NCI-H345 treated with DMSO at 0.1 percent for 48 hours (cell line): ENCODE results near the gene MATK.

Experiments
- DNase-seq: peaks from one replicate; lab custom pipeline; 2025; ENCODE audit not compliant: unreplicated experiment; lab: John Stamatoyannopoulos, UW

The MATK gene, protein sequence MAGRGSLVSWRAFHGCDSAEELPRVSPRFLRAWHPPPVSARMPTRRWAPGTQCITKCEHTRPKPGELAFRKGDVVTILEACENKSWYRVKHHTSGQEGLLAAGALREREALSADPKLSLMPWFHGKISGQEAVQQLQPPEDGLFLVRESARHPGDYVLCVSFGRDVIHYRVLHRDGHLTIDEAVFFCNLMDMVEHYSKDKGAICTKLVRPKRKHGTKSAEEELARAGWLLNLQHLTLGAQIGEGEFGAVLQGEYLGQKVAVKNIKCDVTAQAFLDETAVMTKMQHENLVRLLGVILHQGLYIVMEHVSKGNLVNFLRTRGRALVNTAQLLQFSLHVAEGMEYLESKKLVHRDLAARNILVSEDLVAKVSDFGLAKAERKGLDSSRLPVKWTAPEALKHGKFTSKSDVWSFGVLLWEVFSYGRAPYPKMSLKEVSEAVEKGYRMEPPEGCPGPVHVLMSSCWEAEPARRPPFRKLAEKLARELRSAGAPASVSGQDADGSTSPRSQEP

GRCh38 chr19:3785938-3786824, at the start of gene MATK:
TSS of gene MATK (minus strand) at chr19:3786381. CDS start at chr19:3785135, 1,246 bp downstream.
- no peak for DNase-seq

DNA sequence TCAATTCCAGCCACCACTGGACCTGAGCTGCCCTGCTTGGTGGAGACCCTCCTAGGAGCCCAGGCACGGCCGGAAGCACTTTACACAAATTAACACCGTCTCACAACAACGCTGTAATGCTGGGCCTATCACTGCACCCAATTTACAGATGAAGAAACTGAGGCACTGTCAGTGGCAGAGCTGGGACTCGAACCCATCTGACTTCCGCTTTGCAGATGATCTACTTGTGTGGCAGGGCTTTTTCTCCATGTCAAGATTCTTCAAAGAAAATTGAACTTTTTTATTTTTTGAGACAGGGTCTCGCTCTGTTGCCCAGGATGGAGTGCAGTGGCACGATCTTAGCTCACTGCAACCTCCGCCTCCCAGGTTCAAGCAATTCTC, 48.9 kb upstream of the MATK start:
- DNase-seq: no peak

DNA sequence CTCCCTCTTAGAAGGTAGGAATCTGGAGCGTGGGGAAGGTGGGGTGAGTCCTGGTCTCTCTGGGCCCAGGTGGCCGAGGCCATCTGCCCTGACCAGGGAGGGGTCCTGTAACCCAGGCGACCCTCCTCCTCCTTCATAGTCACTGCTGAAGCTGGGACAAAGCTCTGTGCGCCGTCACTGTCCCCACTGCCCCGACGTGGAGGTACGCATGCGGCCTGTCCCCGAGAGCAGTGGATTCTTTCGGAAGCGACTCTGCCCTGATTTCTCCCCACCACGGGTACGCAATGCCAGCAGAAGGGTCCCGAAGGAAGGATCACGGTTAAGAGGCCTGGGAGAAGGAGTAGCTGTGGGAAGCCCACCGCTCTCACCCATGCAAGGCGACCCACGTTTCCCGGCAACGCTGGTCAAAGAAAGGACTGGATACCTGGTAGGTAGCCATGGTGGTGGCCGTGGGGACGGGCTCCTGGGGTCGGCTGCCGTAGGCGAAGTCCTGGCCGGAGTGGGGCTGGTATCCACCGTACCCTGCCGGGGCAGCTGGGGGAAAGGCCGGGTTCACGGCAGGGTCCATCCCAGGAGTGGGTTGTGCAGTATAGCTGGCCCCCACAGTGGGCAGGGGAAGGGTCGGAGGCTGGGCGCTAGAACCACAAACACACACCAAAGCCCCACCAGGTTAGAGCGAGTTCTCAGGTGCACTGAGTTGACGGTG, 48.3 kb upstream of the MATK start:
- no peak for DNase-seq

GRCh38 chr19:3833578-3834348, 47.6 kb upstream of the MATK start:
- DNase-seq: no peak

DNA sequence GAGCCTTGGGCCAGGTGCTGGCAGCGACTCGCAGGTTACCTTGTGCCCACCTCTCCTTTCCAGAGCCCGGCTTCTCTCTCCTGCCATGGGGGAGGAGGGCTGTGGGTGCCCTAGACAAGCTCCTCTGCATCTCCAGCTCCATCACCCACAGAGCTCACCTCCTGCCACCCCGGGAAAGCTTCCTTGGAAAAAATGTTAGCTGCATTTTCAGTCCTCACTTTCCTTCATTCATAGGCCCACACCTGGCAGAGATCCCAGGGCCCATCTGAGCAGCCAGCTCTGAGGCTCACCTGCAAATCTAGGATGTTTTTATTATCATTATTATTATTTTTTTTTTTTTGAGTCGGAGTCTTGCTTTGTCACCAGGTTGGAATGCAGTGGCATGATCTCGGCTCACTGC, 45.8 kb upstream of the MATK start:
- DNase-seq: no peak

GRCh38 chr19:3831601-3832000, 45.4 kb upstream of the MATK start:
- DNase-seq: no peak

- DNase-seq: no peak
Observed at GRCh38 chr19:3830621-3831589, 44.7 kb upstream of the MATK start.

- DNase-seq: no peak
Observed at GRCh38 chr19:3827306-3827705, 41.1 kb upstream of the MATK start.

DNA sequence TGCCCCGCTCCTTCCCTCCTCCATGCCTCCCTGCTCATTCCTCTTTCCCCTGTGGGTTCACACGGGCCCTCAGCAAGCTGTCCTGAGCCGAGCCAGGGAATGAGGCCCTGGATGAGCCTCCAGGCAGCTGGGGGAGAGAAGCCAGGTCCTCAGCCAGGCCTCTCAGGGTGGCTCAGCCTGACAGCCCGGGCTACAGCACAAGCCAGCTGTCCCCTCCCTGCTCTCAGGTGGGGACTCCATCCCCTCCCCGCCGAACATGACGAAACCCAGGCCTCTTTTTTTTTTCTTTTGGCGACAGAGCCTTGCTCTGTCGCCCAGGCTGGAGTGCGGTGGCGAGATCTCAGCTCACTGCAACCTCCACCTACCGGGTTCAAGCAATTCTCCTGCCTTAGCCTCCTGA, 40.0 kb upstream of the MATK start:
- DNase-seq: no peak

GRCh38 chr19:3825286-3825956, 39.2 kb upstream of the MATK start:
- no peak for DNase-seq

- DNase-seq: no peak
Observed at GRCh38 chr19:3823350-3823713, 37.2 kb upstream of the MATK start.

DNA sequence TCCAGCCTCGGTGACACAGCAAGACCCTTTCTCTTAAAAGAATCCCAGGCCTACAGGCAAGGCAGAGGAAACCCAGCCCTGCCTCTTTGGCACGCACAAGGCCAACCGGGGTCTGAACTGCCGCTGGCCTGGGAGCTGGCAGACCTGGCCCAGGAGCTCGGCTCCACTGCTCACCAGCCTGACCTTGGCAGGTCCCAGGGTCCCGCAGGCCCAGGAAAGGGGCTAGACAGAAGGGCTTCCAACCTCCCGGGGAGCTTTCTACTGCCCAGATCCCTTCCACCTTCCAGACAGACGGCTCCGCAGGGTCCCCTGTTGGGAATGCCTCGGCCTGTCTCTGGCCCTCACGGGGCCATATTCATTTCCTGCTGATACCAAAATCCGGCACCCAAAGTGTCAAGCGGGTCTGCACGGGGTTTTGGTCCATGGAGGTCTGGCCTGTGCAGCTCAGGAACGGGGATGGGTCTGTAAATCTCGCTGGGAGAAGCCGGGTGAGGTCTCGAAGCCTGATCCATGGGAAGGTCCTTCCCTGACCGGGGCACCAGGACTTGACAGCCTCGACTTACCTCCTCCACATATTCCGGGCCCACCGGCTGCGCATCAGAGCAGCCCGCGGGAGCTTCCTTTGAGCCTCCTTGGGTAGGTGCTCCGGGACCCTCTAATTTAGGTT, 36.6 kb upstream of the MATK start:
- no peak for DNase-seq

DNA sequence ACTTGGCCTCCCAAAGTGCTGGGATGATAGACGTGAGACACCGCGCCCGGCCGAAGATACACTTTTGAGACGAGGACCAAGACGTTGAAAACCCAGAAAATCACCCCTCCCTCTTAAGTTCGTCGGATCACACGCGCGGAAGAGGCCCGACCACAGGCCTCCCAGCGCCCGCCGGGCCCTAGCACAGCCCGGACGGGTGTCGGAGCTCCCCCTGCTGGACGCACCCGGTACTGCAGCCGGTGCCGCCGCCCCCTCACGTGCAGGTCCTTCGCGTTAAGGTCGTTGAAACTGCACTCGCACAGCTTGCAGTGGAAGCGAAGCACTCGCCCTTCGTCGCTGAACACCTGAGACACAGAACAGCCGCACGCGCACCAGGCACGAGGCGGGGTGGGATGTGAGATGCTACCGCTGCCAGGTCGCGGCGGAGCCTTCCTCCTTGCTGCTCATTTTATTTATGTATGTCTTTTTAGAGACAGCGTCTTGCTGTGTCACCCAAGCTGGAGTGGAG, 35.7 kb upstream of the MATK start:
- peak; percentile 2 for DNase-seq

DNA sequence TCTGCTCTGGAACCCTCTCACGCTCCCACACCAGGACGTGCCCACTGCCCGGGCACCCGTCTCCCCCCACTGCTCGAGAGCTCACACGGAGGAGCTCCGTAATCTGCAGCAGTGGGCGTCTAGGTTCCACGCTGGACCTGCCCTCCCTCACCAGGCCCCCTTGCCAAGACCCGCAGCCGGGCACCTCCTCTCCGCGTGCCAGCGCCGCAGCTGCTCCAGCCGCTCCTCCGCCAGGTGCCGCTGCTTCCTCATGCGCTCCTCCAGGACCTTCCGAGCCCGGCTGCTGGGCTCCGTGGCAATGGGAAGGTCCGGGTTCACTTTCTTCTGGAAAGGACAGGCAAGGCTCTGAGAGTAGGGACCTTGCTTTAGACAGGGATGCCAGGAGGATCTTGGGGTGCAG, 35.0 kb upstream of the MATK start:
- no peak for DNase-seq

- DNase-seq: no peak
Observed at GRCh38 chr19:3819989-3820388, 33.8 kb upstream of the MATK start.

- no peak for DNase-seq
Observed at GRCh38 chr19:3818918-3819317, 32.7 kb upstream of the MATK start.

- DNase-seq: no peak
Observed at GRCh38 chr19:3818466-3818865, 32.3 kb upstream of the MATK start.

DNA sequence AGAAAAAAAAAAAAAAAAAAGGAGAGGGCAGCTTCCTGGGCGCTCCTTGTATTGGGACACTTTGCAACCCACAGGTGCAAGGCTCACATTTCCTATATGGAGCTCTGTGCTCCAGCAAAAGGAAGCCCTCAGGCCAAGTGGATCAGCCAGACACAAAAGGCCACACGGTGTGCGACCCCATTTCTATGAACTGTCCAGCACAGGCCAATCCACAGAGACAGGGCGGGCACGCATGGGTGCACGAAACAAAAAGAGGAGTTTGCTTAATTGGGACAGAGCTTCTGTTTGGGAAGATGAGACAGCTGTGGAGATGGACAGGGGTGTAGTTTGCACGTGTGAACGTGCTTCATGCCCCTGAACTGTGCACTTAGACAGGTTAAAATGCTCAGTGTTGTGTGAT, 31.6 kb upstream of the MATK start:
- no peak for DNase-seq
